ENCODE data around the gene METTL25B. TPM values are rescaled to one million over a fixed set of nuclear protein-coding genes. Genes with fewer than 3 reads are reported as not detected.

The METTL25B gene
- total and polyA plus RNA-seq, 2 donors (not counting 1 experiment from before 2014, with no cell fraction given) = 78.3 to 81.1 TPM

- intact Hi-C loops (cut with micrococcal nuclease) = no loop called here
- Histone ChIP-seq H3K4me2 (replicated peaks; ENCODE audit: low read depth, low read length, poor library complexity, severe bottlenecking) (no peak overlapping the region), H3K4me3 (ENCODE audit: control extremely low read depth in 1 of 5, extremely low read depth in 1 of 5, insufficient read depth in 1 of 5, low read depth in 2 of 5, low read length in 4 of 5) (no peak overlapping the region), H3K9me3 (ENCODE audit: control extremely low read depth in 1 of 3, control insufficient read depth in 2 of 3, insufficient read depth in 1 of 3, low read length in 2 of 3) (peaks cover 0 to 3% (median 0%) of the 10 kb centered on the region in 3 donors), H3K9ac (ENCODE audit: low read length) (no peak overlapping the region), H3K27me3 (replicated peaks in 1 of 4; ENCODE audit: control extremely low read depth in 1 of 4, control insufficient read depth in 3 of 4, insufficient read depth in 4 of 4, low read length in 3 of 4) (peaks cover 3 to 63% (median 37%) of the 10 kb centered on the region in 4 experiments), H2AFZ (ENCODE audit: insufficient read depth, low read depth, low read length, poor library complexity, severe bottlenecking) (no peak overlapping the region), H3K27ac (ENCODE audit: low read length in 2 of 2) (no peak overlapping the region), H3K79me2 (ENCODE audit: control insufficient read depth, insufficient read depth, low read length) (no peaks in the 10 kb centered on the region), H3K4me1 (ENCODE audit: control insufficient read depth in 2 of 2, insufficient read depth in 2 of 2, low read length in 2 of 2) (peaks cover 28% of the 10 kb centered on the region in 2 donors), H3K36me3 (replicated peaks in 1 of 2; ENCODE audit: control extremely low read depth in 1 of 2, control insufficient read depth in 1 of 2, extremely low read depth in 1 of 2, insufficient read depth in 2 of 2, low read length in 1 of 2) (no peaks in the 10 kb centered on the region), H4K20me1 (ENCODE audit: control insufficient read depth, insufficient read depth, low read length, poor library complexity, severe bottlenecking) (peaks cover 7% of the 10 kb centered on the region)
- ChIA-PET POLR2A (interaction anchor here (0.6 to 0.7 kb wide), 2 partner anchors 13 to 27 kb away, joined by 6 read pairs; no protein-coding TSS in a partner anchor), CTCF (interaction anchor here (1.4 to 7.6 kb wide), 2 partner anchors 13 to 42 kb away, joined by 4 to 80 read pairs; no protein-coding TSS in a partner anchor)
- no peaks in the 10 kb centered on the region for H3K9me3 Mint-ChIP-seq (ENCODE audit: insufficient read depth)
- peaks cover 35% of the 10 kb centered on the region for H3K27me3 Mint-ChIP-seq
- peaks cover 32% of the 10 kb centered on the region for H3K4me1 Mint-ChIP-seq
- TF ChIP-seq CTCF (IDR thresholded peaks at IDR 0.05) (no peak), EZH2 (IDR thresholded peaks at IDR 0.05; ENCODE audit: borderline replicate concordance, insufficient read depth, low read depth, low read length, poor library complexity, severe bottlenecking) (no peak)
- H3K4me3 Mint-ChIP-seq = no peak overlapping the region
- DNase-seq (no peak), ATAC-seq (ENCODE audit: low read depth) (no peak)
- WGBS (ENCODE audit: insufficient coverage) = 90% methylated on average over 2 of the region's 4 CpGs
- no peak overlapping the region for H3K27ac Mint-ChIP-seq
Measured at GRCh38 chr1:156703336-156703735, 24.9 kb upstream of the METTL25B start.

- intact Hi-C loops (cut with micrococcal nuclease) = no loop called here
- WGBS (ENCODE audit: insufficient coverage) = 39% methylated on average over 4 of the region's 4 CpGs
- Histone ChIP-seq H3K27me3 (replicated peaks in 1 of 4; ENCODE audit: control extremely low read depth in 1 of 4, control insufficient read depth in 3 of 4, insufficient read depth in 4 of 4, low read length in 3 of 4) (peaks cover 3 to 63% (median 37%) of the 10 kb centered on the region in 4 experiments), H3K4me2 (replicated peaks; ENCODE audit: low read depth, low read length, poor library complexity, severe bottlenecking) (no peak overlapping the region), H3K4me1 (ENCODE audit: control insufficient read depth in 2 of 2, insufficient read depth in 2 of 2, low read length in 2 of 2) (peaks cover 28% of the 10 kb centered on the region in 2 donors), H3K36me3 (replicated peaks in 1 of 2; ENCODE audit: control extremely low read depth in 1 of 2, control insufficient read depth in 1 of 2, extremely low read depth in 1 of 2, insufficient read depth in 2 of 2, low read length in 1 of 2) (no peaks in the 10 kb centered on the region), H3K9ac (ENCODE audit: low read length) (no peak overlapping the region), H4K20me1 (ENCODE audit: control insufficient read depth, insufficient read depth, low read length, poor library complexity, severe bottlenecking) (peaks cover 7% of the 10 kb centered on the region), H2AFZ (ENCODE audit: insufficient read depth, low read depth, low read length, poor library complexity, severe bottlenecking) (no peak overlapping the region), H3K9me3 (ENCODE audit: control extremely low read depth in 1 of 3, control insufficient read depth in 2 of 3, insufficient read depth in 1 of 3, low read length in 2 of 3) (peaks cover 0 to 3% (median 0%) of the 10 kb centered on the region in 3 donors), H3K4me3 (ENCODE audit: control extremely low read depth in 1 of 5, extremely low read depth in 1 of 5, insufficient read depth in 1 of 5, low read depth in 2 of 5, low read length in 4 of 5) (no peak overlapping the region), H3K79me2 (ENCODE audit: control insufficient read depth, insufficient read depth, low read length) (no peaks in the 10 kb centered on the region), H3K27ac (ENCODE audit: low read length in 2 of 2) (no peak overlapping the region)
- Mint-ChIP-seq H3K4me3 (peak overlapping the region; percentile 59), H3K9me3 (ENCODE audit: insufficient read depth) (no peaks in the 10 kb centered on the region), H3K4me1 (peaks cover 32% of the 10 kb centered on the region), H3K27ac (no peak overlapping the region), H3K27me3 (peaks cover 33% of the 10 kb centered on the region)
- CTCF ChIA-PET = interaction anchor here (1.4 to 7.6 kb wide), 3 partner anchors 13 to 76 kb away, joined by 4 to 80 read pairs (median 8); no protein-coding TSS in a partner anchor
- DNase-seq = no peak
- POLR2A ChIA-PET = interaction anchor here (0.6 kb wide), 1 partner anchor 12 kb away, joined by 6 read pairs; no protein-coding TSS in a partner anchor
- TF ChIP-seq EZH2 (IDR thresholded peaks at IDR 0.05; ENCODE audit: borderline replicate concordance, insufficient read depth, low read depth, low read length, poor library complexity, severe bottlenecking) (no peak), CTCF (IDR thresholded peaks at IDR 0.05) (no peak)
- ATAC-seq (ENCODE audit: low read depth) = no peak
Measured at GRCh38 chr1:156703741-156704140, 24.5 kb upstream of the METTL25B start.

Measured in B cell (primary cell).